ENCODE measurements around the gene FNIP2. TPM values are rescaled to one million over a fixed set of nuclear protein-coding genes. Genes with fewer than 3 reads are reported as not detected.
"Not testable (repeated sequence)": the region's sequence is repeated elsewhere in the genome, so short reads cannot be mapped to it uniquely, and the experiment has no call there.

FNIP2 gene
- total RNA-seq, 1 donor from 2014 or later, result 45.6 TPM

- not testable (repeated sequence) for DNase-seq (ENCODE audit: low spot score)
These were observed 187.5 kb downstream of the FNIP2 start for GRCh38 chr4:158956345-158956744.

DNA sequence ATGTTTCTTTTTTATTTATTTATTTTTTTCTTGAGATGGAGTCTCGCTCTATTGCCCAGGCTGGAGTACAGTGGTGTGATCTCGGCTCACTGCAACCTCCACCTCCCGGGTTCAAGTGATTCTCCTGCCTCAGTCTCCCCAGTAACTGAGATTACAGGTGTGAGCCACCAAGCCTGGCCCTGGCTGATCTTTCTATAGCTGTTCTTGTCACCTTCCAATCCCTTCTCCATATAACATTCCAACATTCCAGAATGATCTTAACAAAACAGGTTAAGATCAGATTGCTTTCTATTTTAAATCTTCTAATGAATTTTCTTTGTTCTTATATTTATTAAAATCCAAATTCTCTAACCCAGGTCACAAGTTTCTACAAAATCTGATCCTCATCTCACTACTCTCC lies 188.1 kb downstream of the FNIP2 start:
- not testable (repeated sequence) for DNase-seq (ENCODE audit: low spot score)

Other genes starting within 250 kb of the FNIP2 start
- gene RXFP1, start 247.1 kb upstream of the FNIP2 start, total RNA-seq, result 0.10 TPM
- gene C4orf46, start 97.1 kb upstream of the FNIP2 start, total RNA-seq, result 3.4 TPM
- gene ETFDH, start 96.7 kb upstream of the FNIP2 start, total RNA-seq, result 32.7 TPM
- gene PPID, start 45.6 kb upstream of the FNIP2 start, total RNA-seq, result 20.9 TPM